PFSK-1 (cell line): ENCODE data around the gene ANGEL2.

Experiments used
- FOXP2 ChIP-seq: optimal IDR thresholded peaks from 2 replicates; pipeline ENCODE3; 2011; ENCODE audit warnings: borderline replicate concordance, control low read depth, inconsistent platforms; ENCODE audit not compliant: insufficient read depth; ENCODE audit errors: extremely low read length, extremely low read depth
- POLR2AphosphoS5 ChIP-seq: IDR thresholded peaks from 2 replicates; pipeline ENCODE4 v1.6.1; 2012; ENCODE audit warnings: low read depth, mild to moderate bottlenecking, control low read depth, low read length, moderate library complexity
- REST ChIP-seq, 2 experiments: IDR thresholded peaks; 2 replicates each; pipeline versions ENCODE4 v1.6.1 to v1.8.0; 2011 to 2012; ENCODE audit warnings: low read depth in 2 of 2, low read length in 2 of 2, control low read depth in 1 of 2, inconsistent platforms in 1 of 2, mild to moderate bottlenecking in 1 of 2, moderate library complexity in 1 of 2; ENCODE audit not compliant: insufficient read depth in 1 of 2
- SIN3A ChIP-seq: IDR thresholded peaks from 2 replicates; pipeline ENCODE4 v1.6.1; 2012; ENCODE audit warnings: mild to moderate bottlenecking, low read length, moderate library complexity, borderline replicate concordance; ENCODE audit not compliant: insufficient read depth
- TAF1 ChIP-seq: IDR thresholded peaks from 2 replicates; pipeline ENCODE4 v1.6.1; 2012; ENCODE audit warnings: low read length, control low read depth, borderline replicate concordance; ENCODE audit not compliant: insufficient read depth

ANGEL2 gene

GRCh38 chr1:212942679-212943392 lies 72.8 kb downstream of the ANGEL2 start:
- TF ChIP-seq TAF1 (no peak), FOXP2 (no peak), POLR2AphosphoS5 (no peak), REST (IDR thresholded peaks at IDR 0.05; ENCODE audit: insufficient read depth in 1 of 2, low read depth in 2 of 2, low read length in 2 of 2) (no peak), SIN3A (no peak)
